Measurements from ENCODE around the gene PRDM11.

PRDM11 gene

GRCh38 chr11:45174963-45175362 lies 28.5 kb downstream of the PRDM11 start:
- H3K4me3 ChIP-seq (ENCODE audit: low read length) = no peak overlapping the region
- TF ChIP-seq CTCF (conservative IDR thresholded peaks at IDR 0.05; ENCODE audit: low read depth, low read length) = no peak

DNA sequence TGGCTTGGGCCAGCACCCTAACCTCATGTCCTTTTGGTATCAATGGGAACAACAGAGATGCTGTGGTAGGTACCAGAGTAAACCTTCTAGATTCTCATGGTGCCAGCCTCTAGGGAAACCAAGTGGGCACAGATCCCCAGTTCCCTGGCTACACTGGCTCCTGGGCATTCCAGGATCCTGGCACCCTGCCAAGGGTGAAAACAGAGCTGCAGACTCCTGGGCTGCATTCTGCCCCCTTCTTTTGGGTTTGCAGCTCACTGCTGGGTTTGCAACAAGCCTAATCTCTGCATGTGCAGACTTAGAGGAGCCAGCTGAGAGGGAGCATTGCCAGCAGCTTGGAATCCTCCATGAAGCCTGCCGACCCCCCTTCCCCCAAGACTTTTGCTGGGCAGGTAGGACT lies 30.6 kb downstream of the PRDM11 start:
- H3K4me3 ChIP-seq (ENCODE audit: low read length) = no peak overlapping the region
- DNase-seq (ENCODE audit: low read depth) = peak; percentile 37
- TF ChIP-seq CTCF (conservative IDR thresholded peaks at IDR 0.05; ENCODE audit: low read depth, low read length) = no peak

More at GRCh38 chr11:45174963-45175362, 28.5 kb downstream of the PRDM11 start:
- DNase-seq (ENCODE audit: low read depth) = no peak

- TF ChIP-seq CTCF (conservative IDR thresholded peaks at IDR 0.05; ENCODE audit: low read depth, low read length) = no peak
- no peak for DNase-seq (ENCODE audit: low read depth)
- no peak overlapping the region for H3K4me3 ChIP-seq (ENCODE audit: low read length)
Measured at GRCh38 chr11:45178223-45178622, 31.8 kb downstream of the PRDM11 start.

GRCh38 chr11:45178890-45179671 lies 32.6 kb downstream of the PRDM11 start:
- peak; percentile 46 for DNase-seq (ENCODE audit: low read depth)
- H3K4me3 ChIP-seq (ENCODE audit: low read length) = no peak overlapping the region
- peak; percentile 9 for TF ChIP-seq CTCF (conservative IDR thresholded peaks at IDR 0.05; ENCODE audit: low read depth, low read length)

- DNase-seq (ENCODE audit: low read depth) = no peak
- TF ChIP-seq CTCF (conservative IDR thresholded peaks at IDR 0.05; ENCODE audit: low read depth, low read length) = no peak
- peak overlapping the region; percentile 29 for H3K4me3 ChIP-seq (ENCODE audit: low read length)
Measured at GRCh38 chr11:45179686-45180178, 33.3 kb downstream of the PRDM11 start.

DNA sequence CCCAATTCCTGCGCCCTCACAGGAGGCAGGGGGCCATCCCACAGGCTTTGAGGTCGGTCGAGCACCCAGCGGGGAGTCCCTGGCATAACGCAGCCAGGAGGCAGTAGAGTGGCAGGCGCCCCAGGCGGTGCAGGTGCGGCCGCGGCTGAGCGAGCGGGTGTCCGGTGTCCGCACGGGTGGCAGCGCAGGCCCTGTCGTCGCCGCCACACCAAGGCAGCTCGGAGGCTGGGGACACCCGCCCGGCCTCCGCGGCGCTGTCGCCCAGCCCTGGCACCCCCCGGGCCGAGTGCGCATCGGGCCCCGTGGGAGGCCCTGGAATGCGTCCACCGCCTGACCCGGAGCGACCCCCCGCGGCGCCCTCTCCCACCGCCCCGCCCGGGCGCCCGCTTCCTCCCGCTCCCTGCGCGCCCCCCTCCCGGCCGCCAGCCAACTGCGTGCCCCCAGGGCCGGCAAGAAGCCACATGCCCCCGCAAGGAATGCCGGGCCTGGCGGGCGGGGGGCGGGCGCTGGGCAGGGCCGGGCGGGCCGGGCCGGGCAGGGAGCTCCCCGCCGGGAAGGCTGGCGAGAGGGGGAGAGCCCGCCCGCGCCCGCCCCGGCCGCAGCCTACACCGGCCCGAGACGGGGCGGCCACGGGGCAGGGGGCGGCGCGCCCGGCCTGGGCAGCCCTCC lies 33.9 kb downstream of the PRDM11 start:
- TF ChIP-seq CTCF (conservative IDR thresholded peaks at IDR 0.05; ENCODE audit: low read depth, low read length) = peak; percentile 58
- DNase-seq (ENCODE audit: low read depth) = no peak
- H3K4me3 ChIP-seq (ENCODE audit: low read length) = peak overlapping the region; percentile 29
